Osteoblast (primary cell): Measurements from ENCODE around the gene DLX4. TPM values are rescaled to one million over a fixed set of nuclear protein-coding genes. Genes with fewer than 3 reads are reported as not detected.

Experiments
- DNase-seq: peaks from one replicate; pipeline ENCODE4 v3.0.0; 2011; ENCODE audit warnings: low spot score, mixed read lengths; ENCODE audit not compliant: insufficient read length; ENCODE audit errors: missing footprints
- H2AFZ ChIP-seq: 2 replicates; pipeline ENCODE4 v1.6.0; 2011; ENCODE audit warnings: mild to moderate bottlenecking, low read length
- H3K27ac ChIP-seq: 2 replicates; pipeline ENCODE4 v1.5.1; 2011; ENCODE audit warnings: mild to moderate bottlenecking, low read depth, low read length, moderate library complexity
- H3K27me3 ChIP-seq: 2 replicates; pipeline ENCODE4 v1.6.0; 2012; ENCODE audit warnings: mild to moderate bottlenecking, control low read depth, inconsistent platforms, low read length, moderate library complexity; ENCODE audit not compliant: insufficient read depth
- H3K36me3 ChIP-seq: 2 replicates; pipeline ENCODE4 v1.5.1; 2011; ENCODE audit warnings: mild to moderate bottlenecking, low read length, control low read depth, moderate library complexity; ENCODE audit not compliant: insufficient read depth
- H3K4me1 ChIP-seq: 2 replicates; pipeline ENCODE4 v1.5.1; 2011; ENCODE audit warnings: mild to moderate bottlenecking, low read length, control low read depth, moderate library complexity; ENCODE audit not compliant: insufficient read depth
- H3K4me2 ChIP-seq: 2 replicates; pipeline ENCODE4 v1.6.0; 2011; ENCODE audit warnings: mild to moderate bottlenecking, low read length; ENCODE audit not compliant: insufficient read depth
- H3K4me3 ChIP-seq: fragments of 200-600 bp; sonication (generic); 3 replicates; pipeline ENCODE4 v1.5.1; 2012; ENCODE audit warnings: mild to moderate bottlenecking, low read length, inconsistent platforms; ENCODE audit not compliant: insufficient read depth
- H3K79me2 ChIP-seq: 2 replicates; pipeline ENCODE4 v1.6.0; 2012; ENCODE audit warnings: mild to moderate bottlenecking, low read length, control low read depth, inconsistent platforms; ENCODE audit not compliant: insufficient read depth
- H3K9me3 ChIP-seq: 2 replicates; pipeline ENCODE4 v1.5.1; 2011; ENCODE audit warnings: low read depth, low read length, control low read depth
- H4K20me1 ChIP-seq: 2 replicates; pipeline ENCODE4 v1.6.0; 2012; ENCODE audit warnings: mild to moderate bottlenecking, low read length, control low read depth; ENCODE audit not compliant: insufficient read depth
- CTCF ChIP-seq: IDR thresholded peaks from 2 replicates; pipeline ENCODE4 v1.5.1; 2011; ENCODE audit warnings: mild to moderate bottlenecking, low read depth, low read length, moderate library complexity; ENCODE audit errors: extremely low read depth
- total RNA-seq: library from RNA; depleted of rRNA; stranded (reverse); fragments of >200 nt; gene quantifications from 2 replicates; pipeline ENCODE4 v1.2.3, GENCODE V29; 2012

The DLX4 gene
- total RNA-seq, 1 donor: under 0.01 TPM

DNA sequence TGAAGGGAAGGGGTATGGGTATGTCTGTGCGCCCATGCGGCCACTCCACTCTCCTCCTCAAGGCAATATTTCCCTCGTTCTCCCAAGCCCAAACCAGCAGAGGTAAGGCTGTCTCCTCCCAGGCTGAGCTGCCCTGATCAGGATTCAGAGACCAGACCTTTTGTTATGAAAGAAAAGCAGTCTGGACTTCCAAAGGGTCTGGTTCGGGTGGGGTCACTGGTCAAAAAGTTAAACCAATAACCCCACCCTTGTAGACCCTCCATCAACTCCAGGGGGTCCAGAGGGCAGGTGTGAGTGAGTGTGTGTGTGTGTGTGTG lies 5.7 kb upstream of the DLX4 start:
- Histone ChIP-seq H3K36me3 (no peaks in the 10 kb centered on the region), H3K4me2 (no peak overlapping the region), H3K4me3 (no peak overlapping the region), H3K79me2 (no peaks in the 10 kb centered on the region), H3K27ac (no peak overlapping the region), H3K4me1 (peaks cover 15% of the 10 kb centered on the region), H4K20me1 (no peaks in the 10 kb centered on the region), H3K9me3 (no peaks in the 10 kb centered on the region), H3K27me3 (peaks cover 64% of the 10 kb centered on the region), H2AFZ (no peak overlapping the region)
- no peak for DNase-seq
- no peak for TF ChIP-seq CTCF

- H3K79me2 ChIP-seq: no peaks in the 10 kb centered on the region
- H3K4me2 ChIP-seq: peak overlapping the region; percentile 39
- H2AFZ ChIP-seq: no peak overlapping the region
- H4K20me1 ChIP-seq: no peaks in the 10 kb centered on the region
- H3K27ac ChIP-seq: no peak overlapping the region
- no peak overlapping the region for H3K4me3 ChIP-seq
- no peaks in the 10 kb centered on the region for H3K9me3 ChIP-seq
- no peak for DNase-seq
- peaks cover 12% of the 10 kb centered on the region for H3K4me1 ChIP-seq
- no peak for TF ChIP-seq CTCF
- peaks cover 69% of the 10 kb centered on the region for H3K27me3 ChIP-seq
- no peaks in the 10 kb centered on the region for H3K36me3 ChIP-seq
These were observed 5.2 kb upstream of the DLX4 start for GRCh38 chr17:49963626-49964302.

DNA sequence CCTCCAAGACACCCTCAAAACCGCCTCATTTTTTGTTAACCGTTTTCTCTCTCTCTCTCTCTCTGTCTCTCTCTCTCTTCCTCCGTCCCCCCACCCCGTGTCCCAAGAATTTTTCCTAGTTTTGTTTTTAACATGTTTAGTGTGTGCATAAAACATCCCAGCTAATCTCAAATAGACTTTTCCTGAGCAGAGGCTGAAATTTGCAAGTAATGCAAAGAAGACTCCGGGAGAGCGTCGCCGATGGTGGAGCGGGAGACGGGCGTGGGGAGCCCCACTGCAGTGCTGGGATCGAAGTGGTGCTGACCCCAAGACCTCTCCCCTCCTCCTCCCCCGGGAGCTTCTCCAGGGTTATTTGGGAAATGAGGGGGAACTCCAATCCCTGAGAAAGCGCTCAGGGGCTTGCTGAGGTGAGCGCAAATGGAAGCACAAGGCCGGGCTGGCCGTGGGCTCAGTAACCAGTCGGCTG lies 4.7 kb upstream of the DLX4 start:
- H3K9me3 ChIP-seq: no peaks in the 10 kb centered on the region
- no peak overlapping the region for H3K4me3 ChIP-seq
- TF ChIP-seq CTCF: no peak
- no peaks in the 10 kb centered on the region for H4K20me1 ChIP-seq
- H3K4me1 ChIP-seq: peaks cover 6% of the 10 kb centered on the region
- no peaks in the 10 kb centered on the region for H3K79me2 ChIP-seq
- no peak overlapping the region for H3K27ac ChIP-seq
- H2AFZ ChIP-seq: no peak overlapping the region
- DNase-seq: no peak
- H3K4me2 ChIP-seq: peak overlapping the region; percentile 39
- H3K27me3 ChIP-seq: peaks cover 75% of the 10 kb centered on the region
- no peaks in the 10 kb centered on the region for H3K36me3 ChIP-seq

DNA sequence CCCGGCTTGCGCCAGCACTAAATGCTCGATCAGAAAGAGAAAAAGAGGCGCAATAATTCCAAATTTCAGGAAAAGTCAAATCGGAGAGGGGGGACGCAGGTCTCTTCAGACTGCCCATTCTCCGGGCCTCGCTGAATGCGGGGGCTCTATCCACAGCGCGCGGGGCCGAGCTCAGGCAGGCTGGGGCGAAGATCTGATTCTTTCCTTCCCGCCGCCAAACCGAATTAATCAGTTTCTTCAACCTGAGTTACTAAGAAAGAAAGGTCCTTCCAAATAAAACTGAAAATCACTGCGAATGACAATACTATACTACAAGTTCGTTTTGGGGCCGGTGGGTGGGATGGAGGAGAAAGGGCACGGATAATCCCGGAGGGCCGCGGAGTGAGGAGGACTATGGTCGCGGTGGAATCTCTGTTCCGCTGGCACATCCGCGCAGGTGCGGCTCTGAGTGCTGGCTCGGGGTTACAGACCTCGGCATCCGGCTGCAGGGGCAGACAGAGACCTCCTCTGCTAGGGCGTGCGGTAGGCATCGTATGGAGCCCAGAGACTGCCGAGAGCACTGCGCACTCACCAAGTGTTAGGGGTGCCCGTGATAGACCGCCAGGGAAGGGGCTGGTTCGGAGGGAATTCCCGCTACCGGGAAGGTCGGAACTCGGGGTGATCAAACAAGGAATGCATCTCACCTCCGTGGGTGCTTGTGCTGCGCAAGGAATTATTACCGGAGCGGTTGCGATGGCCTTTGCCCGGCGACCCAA lies 4.0 kb upstream of the DLX4 start:
- Histone ChIP-seq H3K27me3 (peaks cover 80% of the 10 kb centered on the region), H3K4me2 (no peak overlapping the region), H3K4me1 (peaks cover 3% of the 10 kb centered on the region), H4K20me1 (no peaks in the 10 kb centered on the region), H3K27ac (no peak overlapping the region), H3K4me3 (no peak overlapping the region), H3K9me3 (no peaks in the 10 kb centered on the region), H3K79me2 (no peaks in the 10 kb centered on the region), H2AFZ (no peak overlapping the region), H3K36me3 (no peaks in the 10 kb centered on the region)
- DNase-seq: no peak
- no peak for TF ChIP-seq CTCF
